ENCODE measurements around the gene TIMM10B.

The TIMM10B gene

DNA sequence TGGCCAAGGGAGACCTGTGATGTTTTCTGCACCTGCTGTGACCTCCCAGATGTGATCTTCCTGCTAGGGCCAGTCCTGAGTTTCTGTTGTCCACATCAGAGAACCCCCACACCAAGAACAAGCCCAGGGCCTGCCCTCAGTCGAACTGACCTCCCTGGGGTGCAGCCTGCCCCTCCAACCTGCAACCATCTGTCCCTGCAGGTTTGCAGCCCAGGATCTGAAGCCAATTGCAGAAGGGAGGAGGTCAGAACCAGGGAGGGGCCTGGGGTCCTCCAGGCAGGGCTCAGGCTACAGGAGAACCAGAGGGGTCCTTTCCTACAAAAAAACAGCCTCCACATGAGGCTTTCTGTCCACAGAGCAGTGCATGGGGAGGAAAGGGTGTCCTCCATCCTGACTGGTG is 8.4 kb upstream of the TIMM10B start:
- no peak for DNase-seq (ENCODE audit: low spot score)

- peak; percentile 68 for DNase-seq (ENCODE audit: low spot score)
Observed at GRCh38 chr11:6473451-6474412, 7.6 kb upstream of the TIMM10B start, which contains the start of gene TRIM3. TSS of gene TRIM3 (minus strand) at chr11:6473941. CDS start at chr11:6465695, 8,246 bp downstream.

DNA sequence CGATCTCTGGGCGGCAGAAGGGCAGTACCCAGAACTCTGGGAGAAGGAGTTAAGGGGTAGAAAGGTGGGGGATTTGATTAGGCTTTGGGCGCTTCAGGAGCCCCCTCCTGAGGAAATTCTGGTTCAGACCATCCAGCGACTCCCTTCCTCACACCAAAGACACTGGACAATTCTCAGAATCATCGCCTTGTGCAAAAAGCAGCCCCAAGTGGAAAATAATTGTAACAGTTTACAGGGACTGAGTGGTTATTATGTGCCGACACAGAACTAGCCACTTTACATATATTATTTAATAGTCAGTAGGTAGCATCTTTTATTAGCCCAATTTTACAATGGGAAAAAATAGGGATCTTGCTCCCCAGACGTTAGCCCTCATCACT is 6.9 kb upstream of the TIMM10B start:
- no peak for DNase-seq (ENCODE audit: low spot score)

DNA sequence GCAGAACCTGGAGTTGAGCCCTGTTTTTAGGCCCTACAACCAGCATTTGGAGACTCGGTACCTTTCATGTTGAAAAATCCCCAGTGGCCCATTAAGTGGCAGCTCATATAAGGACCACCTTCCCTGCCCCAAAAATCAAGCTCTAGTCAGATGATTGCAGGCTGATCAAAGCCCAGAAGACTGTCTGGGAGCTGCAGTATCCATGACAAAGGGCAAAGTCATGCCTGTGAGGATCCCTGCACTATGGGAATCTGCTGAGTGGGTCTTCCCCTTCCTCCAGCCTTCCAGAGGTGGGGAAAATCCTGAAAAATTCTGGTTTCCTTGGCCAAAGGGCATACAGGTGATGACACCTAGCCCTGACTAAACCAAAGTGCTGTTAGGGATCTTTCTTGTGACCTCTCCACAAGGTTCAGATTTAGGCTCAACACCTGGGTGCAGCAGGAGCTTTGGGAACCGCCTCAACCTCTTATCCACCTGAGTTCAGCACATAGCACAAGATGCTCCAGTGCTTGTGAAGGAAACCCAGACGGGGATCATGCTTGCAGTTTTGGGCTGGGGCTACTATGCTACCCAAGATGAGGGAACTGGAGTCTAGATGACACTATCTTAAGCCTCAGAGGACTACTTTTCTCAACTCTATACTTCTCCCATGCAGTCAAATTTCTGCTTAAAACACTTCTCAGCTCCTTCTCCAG is 6.3 kb upstream of the TIMM10B start:
- DNase-seq (ENCODE audit: low spot score) = no peak

GRCh38 chr11:6475936-6476335 is 5.4 kb upstream of the TIMM10B start:
- no peak for DNase-seq (ENCODE audit: low spot score)

- no peak for DNase-seq (ENCODE audit: low spot score)
Observed at GRCh38 chr11:6476571-6476970, 4.7 kb upstream of the TIMM10B start.

DNA sequence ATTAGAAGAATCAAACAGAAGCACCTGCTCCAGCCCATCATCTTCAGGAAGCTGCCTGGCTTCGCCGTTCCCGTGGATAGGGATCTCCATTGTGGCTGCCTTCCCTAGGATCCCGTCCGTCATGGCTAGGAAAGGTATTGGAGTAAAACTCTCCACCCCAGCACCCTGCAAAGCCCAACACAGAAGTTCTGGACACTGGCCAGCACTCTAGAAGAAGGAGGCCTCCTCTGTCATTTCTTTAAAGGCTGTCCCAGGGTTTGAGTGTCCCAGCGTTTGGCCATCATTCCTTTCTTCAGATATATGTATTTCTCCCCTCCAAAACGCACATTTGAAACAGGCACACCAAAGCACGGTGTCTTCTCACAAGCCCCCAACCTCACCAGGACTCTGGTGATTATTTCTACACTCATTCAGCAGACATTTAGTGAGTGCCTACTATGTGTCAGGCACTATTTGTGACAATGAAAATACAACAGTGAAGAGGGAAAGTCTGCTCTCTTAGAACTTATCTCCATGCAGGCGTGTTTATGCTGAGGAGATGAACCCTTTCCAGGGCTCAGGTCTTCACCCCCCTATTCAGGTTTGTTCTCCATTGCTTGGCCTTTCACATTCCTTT is 894 bp upstream of the TIMM10B start:
- peak; percentile 15 for DNase-seq (ENCODE audit: low spot score)

DNA sequence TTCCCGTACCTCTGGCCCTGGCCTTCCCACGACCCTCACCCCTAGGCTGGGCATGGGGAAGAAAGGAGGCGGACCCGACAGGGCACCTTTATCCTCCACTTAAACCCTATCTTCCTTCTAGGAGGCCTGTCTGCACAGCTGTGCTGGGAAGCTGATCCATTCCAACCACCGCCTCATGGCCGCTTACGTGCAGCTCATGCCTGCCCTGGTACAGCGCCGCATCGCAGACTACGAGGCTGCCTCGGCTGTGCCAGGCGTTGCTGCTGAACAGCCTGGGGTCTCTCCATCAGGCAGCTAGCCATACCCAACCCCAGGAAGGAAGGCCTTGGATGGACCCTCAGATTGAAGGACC is 599 bp downstream of the TIMM10B start:
- DNase-seq (ENCODE audit: low spot score) = no peak

DNA sequence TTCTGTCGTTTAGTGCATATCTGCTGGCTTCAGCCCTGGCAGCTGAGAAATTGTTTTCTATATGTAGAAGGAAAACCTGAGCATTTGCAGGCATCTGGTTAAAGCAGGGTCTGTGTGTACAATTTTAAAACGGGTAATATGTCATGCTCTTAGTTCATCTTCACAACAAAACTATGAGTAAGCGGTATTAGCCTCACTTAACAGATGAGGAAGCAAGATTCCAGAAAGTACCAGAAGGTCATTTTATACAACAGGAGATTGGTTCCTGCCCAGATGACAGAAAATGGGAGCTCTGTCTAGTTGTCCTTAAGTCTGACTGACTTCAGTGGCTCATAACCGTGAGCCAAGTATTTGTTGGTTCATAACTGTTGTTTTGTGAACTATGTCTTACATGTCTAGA is 1.1 kb downstream of the TIMM10B start:
- peak; percentile 13 for DNase-seq (ENCODE audit: low spot score)

DNA sequence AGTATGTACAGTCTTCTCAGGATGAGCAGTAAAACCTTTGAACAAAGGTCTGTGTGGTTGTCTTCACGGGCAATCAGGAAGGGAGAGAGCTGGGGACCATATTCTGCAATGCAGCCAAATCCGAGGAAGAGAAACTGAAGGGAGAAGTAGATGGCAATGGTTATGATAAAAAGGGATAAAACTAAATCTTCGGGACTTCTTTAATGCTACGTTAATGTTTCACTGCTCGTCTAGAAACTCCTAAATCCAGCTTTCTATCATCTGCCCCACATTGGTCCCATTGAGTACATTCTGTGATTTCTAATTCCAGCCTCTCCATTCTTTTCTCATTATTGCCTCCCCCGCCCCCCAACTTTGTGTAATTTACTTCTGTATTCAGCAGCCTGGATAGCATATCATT is 1.7 kb downstream of the TIMM10B start:
- no peak for DNase-seq (ENCODE audit: low spot score)

DNA sequence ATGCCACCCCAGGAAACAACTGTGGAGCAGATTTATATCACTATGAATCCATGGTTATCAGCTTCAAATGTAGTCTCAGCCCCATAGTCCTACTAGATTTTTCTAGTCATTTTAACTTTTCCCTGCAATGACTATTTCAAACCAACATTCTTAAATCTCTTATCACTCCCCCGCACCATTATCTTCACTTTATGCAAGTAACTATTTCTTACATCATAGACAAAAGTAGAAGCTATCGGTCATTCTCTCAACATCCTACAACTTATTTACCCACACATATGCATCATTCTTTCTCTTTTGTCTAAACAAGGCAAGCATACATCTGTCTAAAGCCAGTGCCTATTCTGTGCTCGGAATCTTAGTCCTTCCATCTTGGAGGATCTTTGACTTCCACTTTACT is 4.4 kb downstream of the TIMM10B start:
- DNase-seq (ENCODE audit: low spot score) = no peak

- DNase-seq (ENCODE audit: low spot score) = no peak
Observed at GRCh38 chr11:6486256-6486655, 5.0 kb downstream of the TIMM10B start.

- DNase-seq (ENCODE audit: low spot score) = no peak
Observed at GRCh38 chr11:6486938-6487337, 5.6 kb downstream of the TIMM10B start.

GRCh38 chr11:6488342-6488741 is 7.0 kb downstream of the TIMM10B start:
- no peak for DNase-seq (ENCODE audit: low spot score)

DNA sequence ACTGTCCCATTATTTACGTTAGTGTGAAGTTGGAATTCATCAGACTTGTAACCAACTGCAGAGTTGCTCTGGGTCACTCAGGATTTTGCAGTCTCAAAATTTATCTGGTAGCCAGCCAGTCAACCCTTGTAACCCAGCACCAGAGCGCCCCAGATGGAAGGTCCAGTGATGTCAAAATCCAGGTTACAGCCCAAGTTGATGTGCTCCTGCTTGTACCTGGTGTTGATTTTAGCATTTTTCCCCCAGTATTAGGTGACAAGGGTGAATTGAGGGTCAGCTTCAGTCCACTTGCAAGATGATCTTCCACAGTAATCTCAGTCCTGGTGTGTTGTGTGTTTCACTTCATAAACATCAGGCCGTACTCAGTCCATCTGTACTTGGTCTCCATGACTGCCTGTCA is 7.5 kb downstream of the TIMM10B start:
- no peak for DNase-seq (ENCODE audit: low spot score)

DNA sequence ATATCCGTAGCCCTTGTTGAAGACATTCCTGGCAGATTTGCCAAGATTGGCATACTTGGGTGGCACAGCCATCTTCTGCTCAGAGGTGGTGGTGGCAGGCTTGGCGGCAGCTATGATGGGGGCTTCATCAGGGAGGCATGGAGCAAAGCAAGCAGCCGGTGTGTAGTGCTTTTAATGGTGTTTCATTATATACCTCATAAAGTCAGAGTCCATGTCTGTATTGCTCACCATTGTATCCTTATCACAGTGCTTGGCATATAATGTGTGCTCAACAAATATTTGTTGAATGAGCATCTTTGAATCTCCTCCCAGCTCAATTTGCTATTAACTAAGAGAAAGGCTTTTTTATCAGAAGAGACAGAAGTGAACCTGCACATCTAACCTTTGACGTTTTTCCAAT is 8.0 kb downstream of the TIMM10B start:
- no peak for DNase-seq (ENCODE audit: low spot score)

GRCh38 chr11:6497069-6497839 is 16.0 kb downstream of the TIMM10B start, which contains the start of gene DNHD1:
TSS of gene DNHD1 (plus strand) at chr11:6497280. CDS start at chr11:6498216, 936 bp downstream.
- no peak for DNase-seq (ENCODE audit: low spot score)

DNA sequence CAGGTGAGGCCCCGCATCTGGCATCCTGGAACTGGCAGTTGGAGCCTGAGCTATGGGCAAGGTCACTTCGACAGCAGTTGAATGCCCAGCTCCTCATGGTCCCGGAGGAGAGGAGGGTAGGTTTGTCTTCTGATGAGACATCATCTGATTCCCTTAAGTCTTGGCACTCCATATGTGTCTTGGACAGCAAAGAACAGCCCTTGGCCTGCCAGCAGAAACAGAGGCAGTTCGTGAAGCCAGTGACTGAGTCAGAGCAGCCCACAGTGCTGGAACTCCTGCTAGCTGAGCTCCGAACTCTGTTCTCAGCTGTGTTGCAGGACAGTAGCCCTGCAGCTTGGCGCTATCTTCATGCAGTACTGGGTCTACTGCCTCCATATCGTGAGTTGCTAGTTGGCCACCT is 16.8 kb downstream of the TIMM10B start:
- no peak for DNase-seq (ENCODE audit: low spot score)

DNA sequence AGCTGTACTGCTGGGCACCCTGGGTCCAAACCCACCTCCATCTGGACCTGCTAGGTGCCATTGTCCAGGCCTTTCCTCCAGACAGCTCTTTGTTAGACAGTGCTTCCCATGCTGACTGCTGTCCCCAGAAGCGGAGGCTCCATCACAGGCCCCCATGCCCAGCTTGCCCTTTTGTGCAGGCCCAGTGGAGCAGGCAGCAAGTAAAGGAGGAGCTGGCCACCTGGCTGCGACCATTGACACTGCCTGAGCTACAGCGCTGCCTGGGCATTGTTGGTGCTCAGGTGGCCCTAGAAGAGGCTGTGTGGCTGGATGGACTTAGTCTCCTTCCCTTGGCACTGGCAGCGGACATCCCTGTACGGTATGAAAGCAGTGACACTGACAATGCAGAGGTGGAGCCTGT is 17.2 kb downstream of the TIMM10B start:
- DNase-seq (ENCODE audit: low spot score) = no peak

GRCh38 chr11:6502382-6502781 is 21.1 kb downstream of the TIMM10B start:
- no peak for DNase-seq (ENCODE audit: low spot score)

- no peak for DNase-seq (ENCODE audit: low spot score)
Observed at GRCh38 chr11:6504166-6504565, 22.9 kb downstream of the TIMM10B start.
